Ecto neural progenitor cell (in vitro differentiated cells): ENCODE results near the gene HLA-A.
"Not testable (repeated sequence)": the region's sequence is repeated elsewhere in the genome, so short reads cannot be mapped to it uniquely, and the experiment has no call there.

Source experiments
- DNase-seq: peaks from one replicate; pipeline ENCODE4 v3.0.0-alpha.2; 2018; ENCODE audit warnings: low spot score

The HLA-A gene

DNA sequence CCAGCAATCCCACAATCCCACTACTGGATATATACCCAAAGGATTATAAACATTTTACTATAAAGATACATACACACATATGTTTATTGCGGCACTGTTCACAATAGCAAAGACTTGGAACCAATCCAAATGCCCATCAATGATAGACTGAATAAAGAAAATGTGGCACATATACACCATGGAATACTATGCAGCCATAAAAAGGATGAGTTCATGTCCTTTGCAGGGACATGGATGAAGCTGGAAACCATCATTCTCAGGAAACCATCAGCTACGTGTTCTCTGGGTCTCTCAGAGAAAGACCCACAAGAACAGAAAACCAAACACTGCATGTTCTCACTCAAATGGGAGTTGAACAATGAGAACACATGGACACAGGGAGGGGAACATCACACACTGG, 21.4 kb downstream of the HLA-A start:
- DNase-seq = not testable (repeated sequence)

DNA sequence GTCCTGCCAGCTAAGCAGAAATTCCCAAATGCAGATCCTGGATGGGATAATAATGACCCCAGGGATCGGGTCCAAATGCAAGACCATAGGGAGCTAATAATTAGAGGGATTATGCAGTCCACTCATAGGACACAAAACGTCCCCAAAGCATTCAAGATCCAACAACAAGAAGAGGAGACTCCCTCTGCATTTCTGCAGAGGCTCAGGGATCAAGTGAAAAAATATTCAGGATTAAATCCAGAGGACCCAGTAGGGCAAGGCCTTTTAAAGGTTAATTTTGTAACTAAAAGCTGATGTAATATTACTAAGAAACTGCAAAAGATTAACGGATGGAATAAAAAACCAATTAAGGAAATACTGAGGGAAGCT, 22.2 kb downstream of the HLA-A start:
- no peak for DNase-seq

GRCh38 chr6:29964887-29965562, 22.7 kb downstream of the HLA-A start:
- peak; percentile 60 for DNase-seq

GRCh38 chr6:29965563-29965872, 23.2 kb downstream of the HLA-A start:
- DNase-seq = no peak

GRCh38 chr6:29965873-29966601, 23.7 kb downstream of the HLA-A start:
- peak; percentile 51 for DNase-seq

DNA sequence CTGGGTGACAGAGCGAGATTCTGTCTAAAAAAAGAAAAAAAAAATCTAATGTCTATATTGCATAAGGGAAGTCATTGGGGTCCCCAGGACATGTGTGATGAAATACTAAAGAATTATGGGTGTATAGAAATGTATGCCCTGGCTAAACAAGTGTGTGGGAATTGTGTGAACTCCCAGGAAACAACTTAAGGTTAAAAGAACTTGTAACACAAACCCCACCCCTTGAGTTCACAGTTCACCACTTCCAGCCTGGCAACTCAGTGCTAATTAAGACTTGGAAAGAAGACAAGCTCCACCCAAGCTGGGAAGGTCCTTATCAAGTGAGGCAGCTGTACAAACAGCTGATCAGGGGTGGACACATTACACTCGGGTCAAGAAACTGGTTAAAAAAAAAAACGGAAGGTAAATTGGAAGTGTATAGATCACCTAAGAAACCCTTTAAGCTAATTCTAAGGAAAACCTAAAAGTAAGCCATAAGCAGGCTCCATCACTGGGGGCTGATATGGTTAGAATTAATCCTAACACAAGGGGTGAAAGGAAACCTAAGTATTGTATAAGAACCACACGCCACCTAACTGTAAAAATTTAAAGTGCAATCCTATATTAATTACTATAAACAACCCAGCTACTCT, 25.2 kb downstream of the HLA-A start:
- DNase-seq = no peak

DNA sequence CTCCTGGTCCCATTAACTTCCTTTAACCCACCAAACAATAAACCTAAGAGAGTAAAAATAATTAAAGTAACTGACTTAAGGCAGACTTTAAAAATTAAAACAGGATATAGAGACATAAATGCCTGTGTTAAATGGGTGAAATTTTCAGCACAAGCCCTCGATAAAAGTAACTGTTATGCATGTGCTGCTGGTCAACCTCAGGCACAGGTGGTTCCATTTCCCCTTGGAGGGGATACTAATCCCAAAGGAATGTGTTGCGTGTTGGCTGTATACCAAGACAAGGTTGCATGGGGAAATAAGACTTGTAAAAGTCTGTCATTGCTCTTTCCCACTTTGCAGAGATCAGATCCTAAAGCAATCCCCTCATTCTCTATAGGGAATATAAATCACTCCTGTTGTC, 25.8 kb downstream of the HLA-A start:
- no peak for DNase-seq

DNA sequence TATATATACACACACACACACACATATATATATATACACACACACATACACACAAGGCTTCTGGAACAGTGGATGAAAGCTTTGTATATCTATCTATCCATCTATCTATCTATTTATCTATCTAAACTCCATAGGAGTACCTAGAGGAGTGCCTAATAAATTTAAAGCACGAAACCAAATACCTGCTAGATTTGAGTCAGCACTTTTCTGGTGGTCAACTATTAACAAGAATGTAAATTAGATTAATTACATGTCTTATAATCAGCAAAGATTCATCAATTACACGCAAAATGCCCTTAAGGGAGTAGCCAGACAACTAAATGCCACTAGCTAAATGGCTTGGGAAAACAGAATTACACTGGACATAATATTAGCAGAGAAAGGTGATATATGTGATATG, 26.6 kb downstream of the HLA-A start:
- no peak for DNase-seq

DNA sequence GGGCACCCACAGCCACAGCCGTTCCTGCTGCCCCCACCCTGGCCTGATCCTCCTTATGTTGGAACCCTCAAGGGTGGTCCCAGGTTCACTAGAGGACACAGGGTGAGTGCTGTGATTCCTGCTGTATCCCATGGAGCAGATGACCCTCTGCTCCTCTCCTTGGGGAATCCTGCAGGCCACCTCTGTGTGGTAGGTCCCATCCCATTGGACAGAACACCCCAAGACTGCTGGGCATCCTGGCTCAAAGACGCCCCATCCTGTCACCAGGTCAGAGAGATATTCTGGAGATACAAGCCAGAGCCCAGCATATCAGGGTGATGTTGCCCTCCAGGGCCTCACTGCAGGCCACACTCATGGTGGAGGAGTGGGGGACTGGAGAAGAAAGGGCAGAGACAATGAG, 28.4 kb downstream of the HLA-A start:
- DNase-seq = no peak

DNA sequence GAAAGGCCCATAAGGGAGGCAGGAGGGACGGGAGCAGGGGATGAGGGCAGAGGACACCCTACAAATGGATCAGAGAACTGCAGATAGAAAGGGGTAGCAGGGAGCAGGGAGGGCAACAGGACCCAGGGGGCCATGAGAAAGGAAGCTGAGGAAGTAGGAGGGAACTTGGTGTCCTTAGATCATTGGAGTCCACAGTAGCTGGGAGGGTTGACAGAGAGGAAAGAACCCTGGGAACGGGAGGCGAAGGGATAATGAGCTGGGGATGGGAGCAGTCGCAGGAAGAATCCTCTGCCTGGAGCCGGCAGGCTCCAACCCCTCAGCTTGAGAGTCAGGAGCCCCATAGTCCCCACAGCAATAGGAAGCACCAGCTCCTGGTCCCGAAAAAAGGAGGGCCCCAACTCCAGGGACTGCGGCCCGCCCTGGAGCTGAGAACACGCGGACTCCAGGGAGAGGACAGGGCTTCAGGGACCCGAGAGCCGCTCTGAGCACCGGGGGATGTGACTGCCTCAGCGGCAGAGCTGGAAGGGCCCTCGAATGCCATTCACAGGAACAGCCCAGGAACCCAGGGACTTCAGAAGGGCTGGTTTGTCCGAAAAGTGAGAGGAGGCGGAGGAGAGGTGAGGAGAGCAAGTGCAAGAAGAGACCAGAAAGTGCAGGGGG, 32.7 kb downstream of the HLA-A start:
- no peak for DNase-seq

DNA sequence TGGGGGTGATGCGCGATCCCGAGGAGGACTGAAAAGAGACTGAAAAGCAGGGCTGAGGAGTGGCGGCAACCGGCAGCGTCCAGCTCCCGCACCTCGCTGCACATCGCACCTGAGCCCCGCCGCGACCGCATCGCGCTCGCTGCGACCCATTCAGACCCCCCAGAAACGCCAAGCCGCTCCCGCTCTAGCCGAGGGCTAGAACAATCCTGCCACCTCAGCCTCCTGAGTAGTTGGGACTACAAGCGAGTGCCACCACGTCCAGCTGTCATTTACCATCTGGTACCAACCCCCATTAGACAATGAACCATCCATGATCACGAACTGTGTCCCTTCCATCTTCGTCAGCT, 33.2 kb downstream of the HLA-A start:
- DNase-seq = no peak

DNA sequence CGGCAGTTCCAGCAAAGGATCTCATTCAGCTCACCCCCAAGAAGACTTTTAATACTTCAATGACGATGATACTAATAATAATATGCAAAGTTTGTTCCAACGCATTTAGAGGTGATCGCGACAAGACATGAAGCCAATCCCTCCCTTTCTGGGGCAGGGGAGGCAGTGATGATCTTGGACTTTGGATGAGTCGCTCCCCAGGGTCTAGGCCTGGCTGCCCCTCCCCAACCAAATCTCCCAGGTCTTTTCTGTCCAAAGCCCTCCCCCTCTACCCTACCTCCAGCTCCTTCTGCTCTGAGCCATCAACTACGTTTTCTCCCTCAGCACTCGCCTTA, 33.9 kb downstream of the HLA-A start:
- DNase-seq = no peak

GRCh38 chr6:29976588-29977424, 34.5 kb downstream of the HLA-A start:
- DNase-seq = peak; percentile 67

DNA sequence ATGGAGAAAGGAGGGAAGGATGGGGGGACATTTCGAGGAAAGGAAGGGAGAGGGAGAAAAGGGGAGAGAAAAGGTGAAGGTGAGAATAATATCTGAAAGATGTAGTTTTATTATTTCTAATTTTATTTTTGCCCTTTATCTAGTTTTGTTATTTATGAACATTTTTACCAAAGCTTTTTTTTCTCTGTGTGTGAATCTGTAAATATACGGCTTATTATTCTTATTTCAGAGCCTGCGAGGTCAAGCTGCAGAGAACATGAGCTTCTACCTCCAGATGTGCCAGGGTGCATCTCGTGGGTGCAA, 35.0 kb downstream of the HLA-A start:
- DNase-seq = no peak

GRCh38 chr6:29980013-29980412, 37.7 kb downstream of the HLA-A start:
- DNase-seq = not testable (repeated sequence)

GRCh38 chr6:29980511-29980910, 38.2 kb downstream of the HLA-A start:
- DNase-seq = no peak

- no peak for DNase-seq
Measured at GRCh38 chr6:29981211-29981812, 39.0 kb downstream of the HLA-A start.

DNA sequence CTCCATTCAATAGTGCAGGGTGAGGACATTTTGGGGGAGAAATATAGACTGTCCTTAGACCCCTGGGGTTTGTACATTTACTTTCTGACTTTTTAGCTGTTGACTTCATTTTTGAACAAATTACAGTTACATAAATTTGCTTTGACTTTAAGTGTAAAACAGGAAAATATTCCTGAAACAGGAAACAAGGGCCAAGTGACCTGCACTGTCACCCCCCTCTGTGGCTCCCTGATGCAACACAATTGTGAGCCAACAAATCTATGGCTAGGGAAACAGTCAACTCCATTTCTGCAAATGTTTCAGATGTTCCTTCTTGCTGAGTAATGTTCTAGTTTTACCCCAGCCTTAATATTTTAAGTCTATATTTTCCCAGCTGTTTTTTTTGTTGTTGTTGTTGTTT, 39.8 kb downstream of the HLA-A start:
- DNase-seq = no peak

GRCh38 chr6:29984232-29984631, 41.9 kb downstream of the HLA-A start:
- no peak for DNase-seq

GRCh38 chr6:29984992-29985391, 42.7 kb downstream of the HLA-A start:
- no peak for DNase-seq

DNA sequence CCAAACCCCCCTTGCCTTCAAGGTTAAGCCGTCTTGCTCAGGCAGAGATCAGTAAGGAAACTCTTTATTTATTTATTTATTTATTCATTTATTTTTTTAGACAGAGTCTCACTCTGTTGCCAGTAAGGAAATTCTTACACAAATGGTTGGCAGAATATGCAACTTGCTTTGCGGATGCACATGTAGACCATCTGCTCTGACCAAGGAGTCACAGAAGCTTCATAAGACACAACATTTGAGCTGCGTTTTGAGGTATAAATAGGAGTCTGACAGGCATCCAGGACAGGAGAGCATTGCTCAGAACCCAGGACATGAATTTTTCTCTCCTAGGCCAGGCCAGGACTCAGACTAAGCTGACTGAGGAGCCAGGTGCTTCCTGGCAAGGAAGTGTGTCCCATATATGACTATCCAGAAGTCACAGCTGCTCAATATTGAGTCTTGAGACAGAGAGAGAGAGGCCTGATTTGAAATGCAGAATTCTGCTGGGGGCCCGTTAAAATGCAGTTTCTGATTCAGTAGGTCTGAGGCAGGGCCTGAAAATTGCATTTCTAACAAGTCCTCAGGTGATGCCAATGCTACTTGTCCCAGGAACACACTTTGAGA, 43.9 kb downstream of the HLA-A start:
- no peak for DNase-seq

- no peak for DNase-seq
Measured at GRCh38 chr6:29989211-29989610, 46.9 kb downstream of the HLA-A start.
